ENCODE data around the gene ENGASE. TPM values are rescaled to one million over a fixed set of nuclear protein-coding genes. Genes with fewer than 3 reads are reported as not detected.

Gene ENGASE
- total and polyA plus RNA-seq, 9 of the 15 experiments (the other 6 are each of a cell fraction or from before 2014, with no cell fraction given), result 0.06 to 45.5 (median 13.9) TPM

GRCh38 chr17:79026376-79027273 lies 48.0 kb upstream of the ENGASE start:
- no peaks in the 10 kb centered on the region for H3K9me3 ChIP-seq (replicated peaks; ENCODE audit: control insufficient read depth, insufficient read depth, low read depth, low read length)
- in situ Hi-C loops (cut with MboI), result no loop called here
- H2AFZ ChIP-seq (ENCODE audit: low read depth, low read length), result no peak overlapping the region
- ChIA-PET CTCF (ENCODE audit: low intra/inter-chr PET ratio) (no interaction called here), POLR2A (interaction anchor here (0.6 to 0.8 kb wide), 2 partner anchors 8 to 57 kb away, joined by 3 read pairs; no protein-coding TSS in a partner anchor)
- H3K27ac ChIP-seq (ENCODE audit: extremely low read depth, low read depth, low read length), result no peak overlapping the region
- WGBS (ENCODE audit: insufficient coverage, low coverage, missing lambda C conversion rate), result 2% methylated on average over 11 of the region's 16 CpGs
- no peak for ATAC-seq
- intact Hi-C loops (cut with micrococcal nuclease), result no loop called here
- H4K20me1 ChIP-seq (replicated peaks; ENCODE audit: control insufficient read depth, insufficient read depth, low read length), result peaks cover under 1% of the 10 kb centered on the region; the same call in 1 of the 2 replicates
- no TSS peak for BruUV-seq (replicated peaks)
- H3K4me2 ChIP-seq (ENCODE audit: insufficient read depth, low read length), result no peak overlapping the region
- no peak for DNase-seq (ENCODE audit: extremely low read depth in 1 of 4, low spot score in 3 of 4)
- no peaks in the 10 kb centered on the region for H3K9me1 ChIP-seq (ENCODE audit: control insufficient read depth, insufficient read depth, low read length)
- peaks cover 9 to 28% of the 10 kb centered on the region in 2 experiments for H3K4me1 ChIP-seq (replicated peaks in 1 of 2; ENCODE audit: control insufficient read depth in 2 of 2, insufficient read depth in 2 of 2, low read length in 2 of 2)
- no peaks in the 10 kb centered on the region for H3K79me2 ChIP-seq (ENCODE audit: control insufficient read depth, insufficient read depth, low read length)
- peaks cover 58 to 78% of the 10 kb centered on the region in 2 experiments for H3K27me3 ChIP-seq (ENCODE audit: control insufficient read depth in 2 of 2, insufficient read depth in 2 of 2, low read length in 2 of 2)
- no peak overlapping the region for H3K4me3 ChIP-seq
- no peak overlapping the region for H3K9ac ChIP-seq (ENCODE audit: insufficient read depth in 1 of 2, low read depth in 2 of 2, low read length in 2 of 2)
- FAIRE-seq, result no peak
- no peaks in the 10 kb centered on the region for H3K36me3 ChIP-seq (ENCODE audit: control insufficient read depth, insufficient read depth, low read length)
- TF ChIP-seq CREBBP (IDR thresholded peaks at IDR 0.05; ENCODE audit: low read depth, low read length) (no peak), CBFA2T2 (conservative IDR thresholded peaks at IDR 0.05) (no peak), ZNF740 (CRISPR knock-in tag; IDR thresholded peaks at IDR 0.05) (no peak), ZNF740 (tag; IDR thresholded peaks at IDR 0.05) (0 out of 4 replicates have a peak, but pooled peaks of 1 of the 2 experiments have one; percentile 21), ZNF224 (CRISPR knock-in tag; IDR thresholded peaks at IDR 0.05) (no peak), FOXK1 (CRISPR knock-in tag; IDR thresholded peaks at IDR 0.05; ENCODE audit: borderline replicate concordance) (no peak), KDM1A (IDR thresholded peaks at IDR 0.05) (no peak), TFAP4 (CRISPR knock-in tag; IDR thresholded peaks at IDR 0.05; ENCODE audit: borderline replicate concordance) (peak; percentile 36; the same call in 1 of the 2 replicates), PHTF2 (CRISPR knock-in tag; IDR thresholded peaks at IDR 0.05) (no peak), JUND (IDR thresholded peaks at IDR 0.05; ENCODE audit: borderline replicate concordance, low read depth, low read length) (peak; percentile 69), JUND (tag; IDR thresholded peaks at IDR 0.05; ENCODE audit: borderline replicate concordance, low read depth, low read length) (no peak), PHB2 (IDR thresholded peaks at IDR 0.05; ENCODE audit: low read depth) (no peak), POU5F1 (IDR thresholded peaks at IDR 0.05; ENCODE audit: borderline replicate concordance, low read depth, low read length, partially characterized antibody) (no peak), FOSL1 (tag; conservative IDR thresholded peaks at IDR 0.05) (peak; percentile 76), ATF3 (IDR thresholded peaks at IDR 0.05) (peak; percentile 46; the same call in 1 of the 2 replicates), ATF3 (CRISPR knock-in tag; conservative IDR thresholded peaks at IDR 0.05) (no peak), NR2C2 (CRISPR knock-in tag; IDR thresholded peaks at IDR 0.05) (no peak), NR2C2 (tag; IDR thresholded peaks at IDR 0.05) (0 out of 2 replicates have a peak, but pooled peaks have one; percentile 5), MYNN (IDR thresholded peaks at IDR 0.05) (no peak), MYNN (CRISPR knock-in tag; IDR thresholded peaks at IDR 0.05) (no peak)
